Osteoblast (primary cell): ENCODE measurements around the gene SNX1. TPM values are rescaled to one million over a fixed set of nuclear protein-coding genes. Genes with fewer than 3 reads are reported as not detected.

Experiments
- DNase-seq: peaks from one replicate; pipeline ENCODE4 v3.0.0; 2011; ENCODE audit warnings: low spot score, mixed read lengths; ENCODE audit not compliant: insufficient read length; ENCODE audit errors: missing footprints
- H2AFZ ChIP-seq: 2 replicates; pipeline ENCODE4 v1.6.0; 2011; ENCODE audit warnings: mild to moderate bottlenecking, low read length
- H3K27ac ChIP-seq: 2 replicates; pipeline ENCODE4 v1.5.1; 2011; ENCODE audit warnings: mild to moderate bottlenecking, low read depth, low read length, moderate library complexity
- H3K27me3 ChIP-seq: 2 replicates; pipeline ENCODE4 v1.6.0; 2012; ENCODE audit warnings: mild to moderate bottlenecking, control low read depth, inconsistent platforms, low read length, moderate library complexity; ENCODE audit not compliant: insufficient read depth
- H3K36me3 ChIP-seq: 2 replicates; pipeline ENCODE4 v1.5.1; 2011; ENCODE audit warnings: mild to moderate bottlenecking, low read length, control low read depth, moderate library complexity; ENCODE audit not compliant: insufficient read depth
- H3K4me1 ChIP-seq: 2 replicates; pipeline ENCODE4 v1.5.1; 2011; ENCODE audit warnings: mild to moderate bottlenecking, low read length, control low read depth, moderate library complexity; ENCODE audit not compliant: insufficient read depth
- H3K4me2 ChIP-seq: 2 replicates; pipeline ENCODE4 v1.6.0; 2011; ENCODE audit warnings: mild to moderate bottlenecking, low read length; ENCODE audit not compliant: insufficient read depth
- H3K4me3 ChIP-seq: fragments of 200-600 bp; sonication (generic); 3 replicates; pipeline ENCODE4 v1.5.1; 2012; ENCODE audit warnings: mild to moderate bottlenecking, low read length, inconsistent platforms; ENCODE audit not compliant: insufficient read depth
- H3K79me2 ChIP-seq: 2 replicates; pipeline ENCODE4 v1.6.0; 2012; ENCODE audit warnings: mild to moderate bottlenecking, low read length, control low read depth, inconsistent platforms; ENCODE audit not compliant: insufficient read depth
- H3K9me3 ChIP-seq: 2 replicates; pipeline ENCODE4 v1.5.1; 2011; ENCODE audit warnings: low read depth, low read length, control low read depth
- H4K20me1 ChIP-seq: 2 replicates; pipeline ENCODE4 v1.6.0; 2012; ENCODE audit warnings: mild to moderate bottlenecking, low read length, control low read depth; ENCODE audit not compliant: insufficient read depth
- total RNA-seq: library from RNA; depleted of rRNA; stranded (reverse); fragments of >200 nt; gene quantifications from 2 replicates; pipeline ENCODE4 v1.2.3, GENCODE V29; 2012
- TF ChIP-seq, protein P1 (sequence below): IDR thresholded peaks from 2 replicates; pipeline ENCODE4 v1.5.1; 2011; ENCODE audit warnings: mild to moderate bottlenecking, low read depth, low read length, moderate library complexity; ENCODE audit errors: extremely low read depth

SNX1 gene
- total RNA-seq, 1 donor, result 51.0 TPM

DNA sequence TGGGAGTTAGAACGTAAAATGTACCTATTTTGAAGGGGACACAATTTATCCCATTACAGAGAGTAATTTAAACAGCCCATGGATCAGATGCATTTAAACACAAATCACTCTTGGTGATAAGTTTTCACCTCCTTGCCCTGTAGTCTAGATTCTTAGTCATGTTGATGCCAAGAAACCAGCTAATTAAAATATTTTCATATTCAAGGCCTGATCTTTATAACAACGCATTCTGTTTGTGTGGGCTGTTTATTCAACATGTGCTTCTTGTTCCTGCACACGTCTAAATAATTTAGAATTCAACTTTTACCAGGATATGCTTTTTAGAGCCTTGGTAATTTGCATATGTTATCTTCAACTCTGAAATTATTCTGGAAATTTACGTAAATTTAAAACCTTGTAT lies 25.8 kb downstream of the SNX1 start:
- Histone ChIP-seq H3K36me3 (peaks cover 71% of the 10 kb centered on the region), H3K79me2 (no peaks in the 10 kb centered on the region), H2AFZ (no peak overlapping the region), H4K20me1 (no peaks in the 10 kb centered on the region), H3K4me3 (no peak overlapping the region), H3K9me3 (no peaks in the 10 kb centered on the region), H3K27me3 (no peaks in the 10 kb centered on the region), H3K4me2 (no peak overlapping the region), H3K27ac (no peak overlapping the region), H3K4me1 (no peaks in the 10 kb centered on the region)
- TF ChIP-seq, protein P1, sequence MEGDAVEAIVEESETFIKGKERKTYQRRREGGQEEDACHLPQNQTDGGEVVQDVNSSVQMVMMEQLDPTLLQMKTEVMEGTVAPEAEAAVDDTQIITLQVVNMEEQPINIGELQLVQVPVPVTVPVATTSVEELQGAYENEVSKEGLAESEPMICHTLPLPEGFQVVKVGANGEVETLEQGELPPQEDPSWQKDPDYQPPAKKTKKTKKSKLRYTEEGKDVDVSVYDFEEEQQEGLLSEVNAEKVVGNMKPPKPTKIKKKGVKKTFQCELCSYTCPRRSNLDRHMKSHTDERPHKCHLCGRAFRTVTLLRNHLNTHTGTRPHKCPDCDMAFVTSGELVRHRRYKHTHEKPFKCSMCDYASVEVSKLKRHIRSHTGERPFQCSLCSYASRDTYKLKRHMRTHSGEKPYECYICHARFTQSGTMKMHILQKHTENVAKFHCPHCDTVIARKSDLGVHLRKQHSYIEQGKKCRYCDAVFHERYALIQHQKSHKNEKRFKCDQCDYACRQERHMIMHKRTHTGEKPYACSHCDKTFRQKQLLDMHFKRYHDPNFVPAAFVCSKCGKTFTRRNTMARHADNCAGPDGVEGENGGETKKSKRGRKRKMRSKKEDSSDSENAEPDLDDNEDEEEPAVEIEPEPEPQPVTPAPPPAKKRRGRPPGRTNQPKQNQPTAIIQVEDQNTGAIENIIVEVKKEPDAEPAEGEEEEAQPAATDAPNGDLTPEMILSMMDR, result no peak
- DNase-seq, result peak; percentile 15

DNA sequence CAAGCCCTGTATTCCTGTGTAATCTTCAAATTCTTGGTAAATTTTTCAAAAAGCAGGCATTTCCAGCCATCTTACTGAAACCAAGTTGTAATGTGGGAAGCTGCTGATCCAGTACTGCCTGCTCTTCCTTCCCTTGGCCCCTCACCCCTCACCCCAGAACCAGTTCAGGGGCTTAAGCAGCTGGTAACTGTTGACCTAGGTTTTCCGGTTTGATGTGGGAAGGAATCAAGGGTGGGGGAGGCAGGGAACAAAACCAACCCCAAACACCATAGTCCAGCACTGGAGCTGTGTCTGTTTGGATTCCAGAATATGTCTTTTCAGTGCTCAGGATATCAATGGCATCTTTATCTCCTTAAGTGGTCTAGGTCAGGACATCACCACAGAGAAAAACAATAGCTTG lies 26.7 kb downstream of the SNX1 start:
- DNase-seq, result no peak
- TF ChIP-seq, protein P1, result no peak
- H3K36me3 ChIP-seq, result peaks cover 79% of the 10 kb centered on the region

DNA sequence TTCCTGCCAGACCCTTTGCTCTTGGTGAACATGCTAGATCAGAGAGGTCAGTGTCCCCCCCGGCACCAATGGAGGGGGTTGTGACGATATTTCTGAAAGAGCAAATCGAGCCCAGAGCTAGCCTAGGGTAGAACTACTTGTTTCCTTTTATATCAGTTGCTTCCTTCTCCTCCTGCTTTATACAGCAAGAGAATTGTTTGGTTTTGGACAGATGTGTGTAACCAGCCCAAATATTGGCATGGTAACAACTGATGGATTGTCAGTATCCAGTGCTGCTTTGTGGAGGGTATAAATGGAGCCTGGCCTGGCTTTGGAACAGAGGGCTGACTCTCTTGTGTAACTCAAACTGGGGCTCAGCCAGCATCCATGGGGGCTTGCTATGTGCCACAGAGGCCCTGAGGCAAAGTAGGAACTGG lies 27.2 kb downstream of the SNX1 start:
- H4K20me1 ChIP-seq, result no peaks in the 10 kb centered on the region
- no peaks in the 10 kb centered on the region for H3K4me1 ChIP-seq
- no peak overlapping the region for H2AFZ ChIP-seq
- no peak overlapping the region for H3K4me3 ChIP-seq
- H3K9me3 ChIP-seq, result no peaks in the 10 kb centered on the region
- H3K27me3 ChIP-seq, result no peaks in the 10 kb centered on the region
- peaks cover 79% of the 10 kb centered on the region for H3K36me3 ChIP-seq
- no peak overlapping the region for H3K27ac ChIP-seq
- TF ChIP-seq, protein P1, result no peak
- no peaks in the 10 kb centered on the region for H3K79me2 ChIP-seq
- H3K4me2 ChIP-seq, result no peak overlapping the region
- peak; percentile 36 for DNase-seq

More for the DNA sequence above, 26.7 kb downstream of the SNX1 start:
- Histone ChIP-seq H3K27me3 (no peaks in the 10 kb centered on the region), H3K4me3 (no peak overlapping the region), H3K27ac (no peak overlapping the region), H3K79me2 (no peaks in the 10 kb centered on the region), H3K4me2 (no peak overlapping the region), H3K9me3 (no peaks in the 10 kb centered on the region), H4K20me1 (no peaks in the 10 kb centered on the region), H2AFZ (no peak overlapping the region), H3K4me1 (no peaks in the 10 kb centered on the region)

DNA sequence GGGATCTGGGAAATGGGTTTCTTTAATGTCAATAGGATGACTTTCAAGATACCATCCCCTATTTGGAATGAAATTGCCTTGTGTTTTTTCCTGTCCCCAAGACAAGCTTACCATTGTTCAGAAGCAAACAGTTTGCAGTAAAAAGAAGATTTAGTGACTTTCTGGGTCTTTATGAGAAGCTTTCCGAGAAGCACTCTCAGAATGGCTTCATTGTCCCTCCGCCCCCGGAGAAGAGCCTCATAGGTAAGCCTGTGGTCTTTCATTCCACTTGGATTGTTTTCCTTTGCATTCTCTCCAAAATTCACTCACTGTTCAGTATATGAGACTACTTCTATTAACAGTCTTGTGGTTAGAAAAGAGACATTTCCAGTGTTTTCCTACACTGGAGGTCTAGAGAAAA lies 30.2 kb downstream of the SNX1 start:
- H3K27ac ChIP-seq, result no peak overlapping the region
- no peaks in the 10 kb centered on the region for H3K79me2 ChIP-seq
- H3K4me2 ChIP-seq, result no peak overlapping the region
- no peak for DNase-seq
- no peaks in the 10 kb centered on the region for H4K20me1 ChIP-seq
- no peak overlapping the region for H3K4me3 ChIP-seq
- no peak overlapping the region for H2AFZ ChIP-seq
- H3K36me3 ChIP-seq, result peaks cover 75% of the 10 kb centered on the region
- TF ChIP-seq, protein P1, result no peak
- no peaks in the 10 kb centered on the region for H3K27me3 ChIP-seq
- no peaks in the 10 kb centered on the region for H3K4me1 ChIP-seq
- H3K9me3 ChIP-seq, result no peaks in the 10 kb centered on the region
